ENCODE results near the gene TSR3.

- TF ChIP-seq CTCF (conservative IDR thresholded peaks at IDR 0.05; ENCODE audit: low read depth, low read length) (no peak), EZH2phosphoT487 (IDR thresholded peaks at IDR 0.05; ENCODE audit: borderline replicate concordance, low read length) (no peak), EZH2 (IDR thresholded peaks at IDR 0.05; ENCODE audit: low read length, unreplicated experiment) (no peak)
Measured at GRCh38 chr16:1390239-1390779, 38.6 kb upstream of the TSR3 start.
